Fibroblast of pulmonary artery (primary cell): Measurements from ENCODE around the gene SRGAP1.

ENCODE experiments used
- DNase-seq: peaks from one replicate; pipeline ENCODE4 v3.0.0-alpha.2; 2010; ENCODE audit warnings: low read depth
- H3K4me3 ChIP-seq: replicated peaks from 2 replicates; pipeline ENCODE4 v1.5.1; 2011; ENCODE audit warnings: low read depth, mild to moderate bottlenecking, control low read depth, low read length, moderate library complexity
- CTCF ChIP-seq: IDR thresholded peaks from 2 replicates; pipeline ENCODE4 v1.5.1; 2011; ENCODE audit warnings: mild to moderate bottlenecking, control low read depth, low read length, inconsistent platforms; ENCODE audit errors: missing control alignments

SRGAP1 gene

GRCh38 chr12:63948211-63948610 lies 103.7 kb downstream of the SRGAP1 start:
- H3K4me3 ChIP-seq, result no peak overlapping the region
- TF ChIP-seq CTCF, result no peak
- no peak for DNase-seq

GRCh38 chr12:63949902-63950301 lies 105.4 kb downstream of the SRGAP1 start:
- H3K4me3 ChIP-seq, result no peak overlapping the region
- DNase-seq, result peak; percentile 69
- TF ChIP-seq CTCF, result no peak

GRCh38 chr12:63952995-63953394 lies 108.5 kb downstream of the SRGAP1 start:
- no peak overlapping the region for H3K4me3 ChIP-seq
- DNase-seq, result no peak
- no peak for TF ChIP-seq CTCF

GRCh38 chr12:63955831-63956666 lies 111.5 kb downstream of the SRGAP1 start:
- DNase-seq, result peak; percentile 83

GRCh38 chr12:63957496-63957895 lies 113.0 kb downstream of the SRGAP1 start:
- no peak overlapping the region for H3K4me3 ChIP-seq
- TF ChIP-seq CTCF, result no peak
- DNase-seq, result no peak

More at GRCh38 chr12:63955831-63956666, 111.5 kb downstream of the SRGAP1 start:
- no peak overlapping the region for H3K4me3 ChIP-seq
- TF ChIP-seq CTCF, result no peak

GRCh38 chr12:63958876-63959580 lies 114.5 kb downstream of the SRGAP1 start:
- no peak for DNase-seq
- H3K4me3 ChIP-seq, result no peak overlapping the region
- TF ChIP-seq CTCF, result no peak
